ENCODE results near the gene LCP1.
A peak's percentile ranks its signal among the peaks of the same experiment; 100 is the strongest.

The LCP1 gene

GRCh38 chr13:46152627-46153328 is 29.2 kb downstream of the LCP1 start:
- no peak for DNase-seq (ENCODE audit: low read depth, low spot score)
- H3K4me3 ChIP-seq (ENCODE audit: low read depth, low read length), result no peak overlapping the region
- in situ Hi-C loops (cut with HindIII; ENCODE audit: low sequenced_read_pairs), result no loop called here
- no peak for TF ChIP-seq CTCF (IDR thresholded peaks at IDR 0.05; ENCODE audit: low read depth, low read length)

- no peak for DNase-seq (ENCODE audit: low read depth, low spot score)
- in situ Hi-C loops (cut with HindIII; ENCODE audit: low sequenced_read_pairs), result no loop called here
- TF ChIP-seq CTCF (IDR thresholded peaks at IDR 0.05; ENCODE audit: low read depth, low read length), result no peak
- H3K4me3 ChIP-seq (ENCODE audit: low read depth, low read length), result no peak overlapping the region
Measured at GRCh38 chr13:46150134-46150693, 31.8 kb downstream of the LCP1 start.

- H3K4me3 ChIP-seq (ENCODE audit: low read depth, low read length), result no peak overlapping the region
- in situ Hi-C loops (cut with HindIII; ENCODE audit: low sequenced_read_pairs), result no loop called here
- TF ChIP-seq CTCF (IDR thresholded peaks at IDR 0.05; ENCODE audit: low read depth, low read length), result no peak
- peak; percentile 83 for DNase-seq (ENCODE audit: low read depth, low spot score)
Measured at GRCh38 chr13:46149272-46150133, 32.5 kb downstream of the LCP1 start.

- TF ChIP-seq CTCF (IDR thresholded peaks at IDR 0.05; ENCODE audit: low read depth, low read length), result no peak
- no peak overlapping the region for H3K4me3 ChIP-seq (ENCODE audit: low read depth, low read length)
- DNase-seq (ENCODE audit: low read depth, low spot score), result no peak
- in situ Hi-C loops (cut with HindIII; ENCODE audit: low sequenced_read_pairs), result no loop called here
Measured at GRCh38 chr13:46146898-46147297, 35.1 kb downstream of the LCP1 start.

- H3K4me3 ChIP-seq (ENCODE audit: low read depth, low read length), result no peak overlapping the region
- no peak for TF ChIP-seq CTCF (IDR thresholded peaks at IDR 0.05; ENCODE audit: low read depth, low read length)
- in situ Hi-C loops (cut with HindIII; ENCODE audit: low sequenced_read_pairs), result no loop called here
- no peak for DNase-seq (ENCODE audit: low read depth, low spot score)
Measured at GRCh38 chr13:46145950-46146349, 36.0 kb downstream of the LCP1 start.

GRCh38 chr13:46145135-46145534 is 36.8 kb downstream of the LCP1 start:
- no peak for TF ChIP-seq CTCF (IDR thresholded peaks at IDR 0.05; ENCODE audit: low read depth, low read length)
- in situ Hi-C loops (cut with HindIII; ENCODE audit: low sequenced_read_pairs), result no loop called here

More at GRCh38 chr13:46145135-46145534, 36.8 kb downstream of the LCP1 start:
- H3K4me3 ChIP-seq (ENCODE audit: low read depth, low read length), result no peak overlapping the region
- no peak for DNase-seq (ENCODE audit: low read depth, low spot score)
